AG10803 (cell line): ENCODE data around the gene EZR.

Experiments
- DNase-seq: peaks from one replicate; pipeline ENCODE4 v3.0.0; 2010; ENCODE audit warnings: low read depth
- H3K4me3 ChIP-seq: 2 replicates; pipeline ENCODE4 v1.5.1; 2011; ENCODE audit warnings: mild to moderate bottlenecking, low read length, control low read depth
- TF ChIP-seq, protein P1 (sequence below): conservative IDR thresholded peaks from 2 replicates; pipeline ENCODE4 v1.5.1; 2011; ENCODE audit warnings: mild to moderate bottlenecking, low read length, control low read depth, inconsistent platforms

The EZR gene

GRCh38 chr6:158753811-158754210, 65.4 kb downstream of the EZR start:
- TF ChIP-seq, protein P1, sequence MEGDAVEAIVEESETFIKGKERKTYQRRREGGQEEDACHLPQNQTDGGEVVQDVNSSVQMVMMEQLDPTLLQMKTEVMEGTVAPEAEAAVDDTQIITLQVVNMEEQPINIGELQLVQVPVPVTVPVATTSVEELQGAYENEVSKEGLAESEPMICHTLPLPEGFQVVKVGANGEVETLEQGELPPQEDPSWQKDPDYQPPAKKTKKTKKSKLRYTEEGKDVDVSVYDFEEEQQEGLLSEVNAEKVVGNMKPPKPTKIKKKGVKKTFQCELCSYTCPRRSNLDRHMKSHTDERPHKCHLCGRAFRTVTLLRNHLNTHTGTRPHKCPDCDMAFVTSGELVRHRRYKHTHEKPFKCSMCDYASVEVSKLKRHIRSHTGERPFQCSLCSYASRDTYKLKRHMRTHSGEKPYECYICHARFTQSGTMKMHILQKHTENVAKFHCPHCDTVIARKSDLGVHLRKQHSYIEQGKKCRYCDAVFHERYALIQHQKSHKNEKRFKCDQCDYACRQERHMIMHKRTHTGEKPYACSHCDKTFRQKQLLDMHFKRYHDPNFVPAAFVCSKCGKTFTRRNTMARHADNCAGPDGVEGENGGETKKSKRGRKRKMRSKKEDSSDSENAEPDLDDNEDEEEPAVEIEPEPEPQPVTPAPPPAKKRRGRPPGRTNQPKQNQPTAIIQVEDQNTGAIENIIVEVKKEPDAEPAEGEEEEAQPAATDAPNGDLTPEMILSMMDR = no peak
- H3K4me3 ChIP-seq = no peak overlapping the region
- no peak for DNase-seq

DNA sequence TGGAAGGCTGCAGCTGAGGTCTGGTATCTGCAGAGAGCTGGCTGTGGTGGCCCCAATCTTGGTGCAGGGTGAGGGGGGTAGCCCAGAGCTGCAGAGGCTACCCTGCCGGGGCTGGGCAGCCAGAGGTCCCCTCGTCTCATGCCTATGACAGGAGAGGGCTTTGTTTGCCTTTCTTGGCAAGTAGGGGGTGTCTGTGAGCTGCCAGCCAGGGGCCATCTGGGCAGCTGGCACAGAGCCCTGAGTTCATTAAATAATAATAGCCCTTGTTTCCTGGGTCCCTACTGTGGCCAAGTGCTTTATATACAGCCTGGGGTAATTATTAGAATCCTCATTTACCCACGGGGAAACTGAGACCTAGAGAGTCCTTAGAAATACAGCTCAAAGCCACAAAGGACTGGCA, 66.6 kb downstream of the EZR start:
- TF ChIP-seq, protein P1 = peak; percentile 27; the same call in 1 of the 2 replicates
- no peak overlapping the region for H3K4me3 ChIP-seq
- DNase-seq = peak; percentile 45

DNA sequence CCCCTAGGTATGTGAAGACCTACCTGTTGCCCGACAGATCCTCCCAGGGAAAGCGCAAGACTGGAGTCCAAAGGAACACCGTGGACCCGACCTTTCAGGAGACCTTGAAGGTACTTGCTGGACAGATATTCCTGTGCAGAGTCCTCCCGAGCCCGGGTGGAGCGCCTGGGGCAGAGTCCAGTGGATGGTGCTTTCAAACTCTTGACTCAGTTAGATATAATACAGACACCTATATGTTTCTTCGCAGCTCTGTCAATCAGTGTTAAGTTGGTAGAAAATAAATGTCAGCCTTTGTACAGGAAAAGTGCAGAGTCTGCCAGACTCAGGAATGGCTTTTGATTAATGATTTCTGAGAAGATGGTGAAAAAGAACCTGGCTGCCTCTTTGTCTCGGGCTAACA, 67.2 kb downstream of the EZR start:
- H3K4me3 ChIP-seq = no peak overlapping the region
- DNase-seq = no peak
- TF ChIP-seq, protein P1 = no peak

DNA sequence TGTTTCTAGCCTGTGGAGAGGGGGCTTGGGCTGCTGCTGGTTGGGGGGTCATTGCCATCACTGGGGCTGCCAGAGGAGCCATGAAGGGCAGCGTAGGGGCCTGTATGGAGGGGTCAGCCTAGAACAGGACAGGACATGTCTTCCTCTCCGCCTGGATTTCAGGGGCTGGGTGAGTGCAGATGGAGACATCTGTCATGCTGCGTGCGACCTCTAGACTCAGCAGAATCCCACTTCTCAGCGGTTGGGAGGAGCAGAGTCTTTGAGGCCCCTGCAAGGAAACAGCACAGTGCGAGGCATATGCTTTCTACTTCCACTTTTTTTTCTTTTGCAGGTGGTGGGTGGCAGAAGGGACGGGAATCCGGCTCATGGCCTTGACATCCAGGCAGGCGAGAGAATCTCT, 67.9 kb downstream of the EZR start:
- no peak overlapping the region for H3K4me3 ChIP-seq
- no peak for DNase-seq
- TF ChIP-seq, protein P1 = no peak

DNA sequence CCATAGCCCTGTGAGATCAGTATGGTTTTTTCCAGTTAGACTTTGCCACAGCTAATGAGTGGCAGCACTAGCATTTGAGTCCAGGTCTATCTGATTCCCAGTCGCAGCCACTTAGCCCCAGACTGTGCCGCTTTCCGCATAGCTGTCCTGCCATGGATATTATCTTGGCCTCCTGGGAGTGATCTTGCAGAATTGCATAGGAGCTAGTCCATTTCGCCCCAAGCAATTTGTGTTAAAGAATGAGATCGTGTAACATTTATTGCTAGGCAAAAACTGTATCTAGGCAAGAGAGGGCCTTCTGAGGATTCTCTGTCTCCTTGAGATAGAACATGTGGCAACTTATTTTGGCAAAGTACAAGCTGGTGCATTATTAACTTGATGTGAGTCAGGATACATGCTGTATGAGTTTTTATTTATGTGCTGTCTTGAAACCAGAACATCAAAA, 74.2 kb downstream of the EZR start:
- no peak for DNase-seq
- no peak overlapping the region for H3K4me3 ChIP-seq
- TF ChIP-seq, protein P1 = no peak

DNA sequence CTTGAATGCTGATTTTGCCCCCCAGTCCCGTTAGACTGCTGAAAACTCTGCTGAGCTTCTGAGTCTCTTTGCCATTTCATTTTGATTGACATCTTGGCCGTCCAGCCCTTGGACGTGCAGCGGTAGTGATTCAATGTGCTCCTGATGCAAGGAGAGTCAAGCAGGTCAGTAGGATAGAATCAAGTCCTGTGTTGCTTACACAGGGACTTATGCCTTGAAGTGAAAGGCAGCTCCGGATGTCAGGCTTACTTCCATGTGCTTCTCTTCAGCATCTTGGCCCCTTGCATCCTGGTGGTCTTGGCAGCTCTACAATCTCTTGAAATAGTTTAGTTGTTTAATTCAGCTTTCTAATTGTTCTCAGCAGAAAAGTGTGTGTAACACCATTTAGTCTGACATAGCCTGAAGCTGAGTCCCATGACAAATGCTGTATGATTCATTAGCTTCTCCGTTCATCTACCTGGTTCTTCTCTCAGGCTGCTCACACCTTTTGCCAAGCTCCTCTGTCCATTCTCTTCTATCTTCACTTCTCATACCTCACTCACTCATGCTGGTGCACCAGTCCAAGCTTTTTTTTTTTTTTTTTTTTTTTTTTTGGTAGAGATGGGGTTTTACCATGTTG, 76.0 kb downstream of the EZR start:
- DNase-seq = no peak
- TF ChIP-seq, protein P1 = no peak
- H3K4me3 ChIP-seq = no peak overlapping the region

DNA sequence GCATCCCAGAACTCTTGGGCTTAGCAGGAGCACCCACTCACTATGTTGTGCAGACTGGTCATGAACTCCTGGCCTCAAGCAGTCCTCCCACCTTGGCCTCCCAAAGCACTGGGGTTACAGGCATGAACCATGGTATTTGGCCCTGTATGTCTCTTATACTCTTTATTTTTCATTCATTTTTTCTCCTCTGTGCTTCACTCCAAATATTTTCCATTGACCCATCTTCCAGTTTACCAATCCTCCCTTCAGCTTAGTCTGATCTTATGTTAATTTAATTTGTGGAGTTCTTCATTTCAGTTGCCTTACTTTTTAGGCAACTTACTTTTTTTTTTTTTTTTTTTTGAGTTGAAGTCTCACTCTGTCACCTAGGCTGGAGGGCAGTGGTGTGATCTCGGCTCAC, 79.5 kb downstream of the EZR start:
- TF ChIP-seq, protein P1 = no peak
- DNase-seq = no peak
- H3K4me3 ChIP-seq = no peak overlapping the region
